Vagina (tissue), 2 donors: ENCODE results near the gene CCDC122. TPM values are rescaled to one million over a fixed set of nuclear protein-coding genes. Genes with fewer than 3 reads are reported as not detected.

ENCODE experiments used
- DNase-seq, 2 donors: peaks; one replicate each; pipeline ENCODE4 v3.0.0-alpha.2; 2017; ENCODE audit errors: extremely low spot score in 2 of 2
- H3K27ac ChIP-seq: fragments of 200-600 bp; sonication (generic); one replicate; pipeline ENCODE4 v1.5.1; 2019
- H3K27me3 ChIP-seq: fragments of 200-600 bp; sonication (generic); one replicate; pipeline ENCODE4 v1.5.1; 2019
- H3K36me3 ChIP-seq, 2 donors: fragments of 200-600 bp; sonication (generic); one replicate each; pipeline ENCODE4 v1.5.1; 2017 to 2019
- H3K4me1 ChIP-seq: fragments of 200-600 bp; sonication (generic); one replicate; pipeline ENCODE4 v1.5.1; 2019
- H3K4me3 ChIP-seq, 2 donors: fragments of 200-600 bp; sonication (generic); 1 replicate in 1 of 2; 2 replicates in 1 of 2; pipeline ENCODE4 v1.5.1; 2016 to 2019
- H3K9me3 ChIP-seq: fragments of 200-600 bp; sonication (generic); one replicate; pipeline ENCODE4 v1.5.1; 2019
- POLR2A ChIP-seq, 2 donors: fragments of 450-650 bp; IDR thresholded peaks; one replicate each; pipeline ENCODE4 v1.6.1; 2017; ENCODE audit warnings: antibody characterized with exemption in 2 of 2, mild to moderate bottlenecking in 2 of 2, moderate library complexity in 2 of 2
- POLR2AphosphoS5 ChIP-seq, 2 donors: sonication (generic); formaldehyde crosslinking; IDR thresholded peaks; one replicate each; pipeline ENCODE4 v1.9.0; 2017; ENCODE audit warnings: antibody characterized with exemption in 2 of 2, mild to moderate bottlenecking in 2 of 2, low read depth in 1 of 2; ENCODE audit not compliant: insufficient read depth in 1 of 2
- intact Hi-C: fragments of 100-400 bp; cut with DNase I; formaldehyde crosslinking; loops from one replicate; pipeline ENCODE4 v1.15.1; 2023
- total RNA-seq: library from RNA; depleted of rRNA; stranded (reverse); fragments of >200 nt; gene quantifications from one replicate; pipeline ENCODE4 v1.2.3, GENCODE V29; 2016
- TF ChIP-seq, protein P1 (sequence below), 3 experiments: fragments of 450-650 bp in 2 of 3; fragments of 200-600 bp in 1 of 3; sonication (generic) in 1 of 3; IDR thresholded peaks; one replicate each; pipeline ENCODE4 v1.5.1; 2017 to 2019; ENCODE audit warnings: antibody characterized with exemption in 3 of 3, mild to moderate bottlenecking in 2 of 3, moderate library complexity in 2 of 3

CCDC122 gene
- total RNA-seq: 4.9 TPM

DNA sequence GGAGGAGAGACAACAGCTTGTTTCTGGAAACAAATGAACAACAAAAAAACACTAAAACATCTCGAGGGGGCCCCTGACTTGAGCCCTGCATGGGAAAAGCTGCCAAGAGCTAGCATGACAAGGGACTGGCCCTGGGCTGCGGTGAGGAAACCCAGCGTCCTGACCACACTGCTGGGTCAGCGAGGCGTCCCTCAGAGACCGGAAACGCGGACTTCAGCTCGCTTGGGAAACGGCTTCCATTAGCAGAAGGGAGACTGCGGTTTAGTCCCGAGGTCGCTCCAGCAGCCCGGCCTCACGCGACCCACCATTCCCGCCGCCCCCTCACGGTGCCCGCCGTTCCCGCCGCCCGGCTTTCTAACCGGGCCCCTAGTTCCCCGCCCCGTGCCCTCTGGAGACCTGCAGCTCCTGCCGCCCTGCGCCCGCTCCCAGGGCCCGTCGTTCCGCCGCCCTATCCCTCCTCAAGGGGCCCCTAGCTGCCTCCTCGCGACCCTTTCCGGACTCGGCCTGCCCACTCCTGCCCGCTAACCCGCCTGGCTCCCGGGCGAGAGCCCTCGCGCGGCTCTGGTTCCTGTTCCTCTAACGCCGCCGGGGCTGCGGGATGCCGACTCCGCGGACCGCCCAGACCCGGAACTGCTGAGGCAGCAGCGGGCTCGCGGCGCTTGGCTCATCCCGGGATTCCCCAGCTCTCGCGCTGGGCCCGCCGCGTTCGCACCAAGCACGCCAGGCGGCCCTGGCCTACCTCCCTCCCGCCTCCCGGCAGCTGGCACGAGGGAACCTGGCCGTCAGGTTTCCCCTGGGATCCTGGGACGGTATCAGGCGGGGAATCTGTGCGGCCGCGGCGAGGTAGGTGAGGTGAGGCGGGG is at the start of gene CCDC122:
TSS of gene CCDC122 (minus strand) at position 849 of the 863 bp plus-strand sequence. CDS start 10,364 bp downstream, outside the sequence.
- Histone ChIP-seq H3K27ac (peak within 1 kb of the TSS; percentile 94), H3K4me1 (peaks cover 23% of the 10 kb centered on the region), H3K36me3 (no peaks in the 10 kb centered on the region), H3K9me3 (no peaks in the 10 kb centered on the region), H3K4me3 (peak within 1 kb of the TSS; percentile 85 to 86), H3K27me3 (no peaks in the 10 kb centered on the region)
- TF ChIP-seq, protein P1, sequence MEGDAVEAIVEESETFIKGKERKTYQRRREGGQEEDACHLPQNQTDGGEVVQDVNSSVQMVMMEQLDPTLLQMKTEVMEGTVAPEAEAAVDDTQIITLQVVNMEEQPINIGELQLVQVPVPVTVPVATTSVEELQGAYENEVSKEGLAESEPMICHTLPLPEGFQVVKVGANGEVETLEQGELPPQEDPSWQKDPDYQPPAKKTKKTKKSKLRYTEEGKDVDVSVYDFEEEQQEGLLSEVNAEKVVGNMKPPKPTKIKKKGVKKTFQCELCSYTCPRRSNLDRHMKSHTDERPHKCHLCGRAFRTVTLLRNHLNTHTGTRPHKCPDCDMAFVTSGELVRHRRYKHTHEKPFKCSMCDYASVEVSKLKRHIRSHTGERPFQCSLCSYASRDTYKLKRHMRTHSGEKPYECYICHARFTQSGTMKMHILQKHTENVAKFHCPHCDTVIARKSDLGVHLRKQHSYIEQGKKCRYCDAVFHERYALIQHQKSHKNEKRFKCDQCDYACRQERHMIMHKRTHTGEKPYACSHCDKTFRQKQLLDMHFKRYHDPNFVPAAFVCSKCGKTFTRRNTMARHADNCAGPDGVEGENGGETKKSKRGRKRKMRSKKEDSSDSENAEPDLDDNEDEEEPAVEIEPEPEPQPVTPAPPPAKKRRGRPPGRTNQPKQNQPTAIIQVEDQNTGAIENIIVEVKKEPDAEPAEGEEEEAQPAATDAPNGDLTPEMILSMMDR (IDR thresholded peaks at IDR 0.05): no peak
- TF ChIP-seq POLR2A (IDR thresholded peaks at IDR 0.05): peak in 1 of 2 donors; percentile 30
- TF ChIP-seq POLR2AphosphoS5 (IDR thresholded peaks at IDR 0.05; ENCODE audit: insufficient read depth in 1 of 2, low read depth in 1 of 2): peak in 1 of 2 donors; percentile 85
- DNase-seq: peak in 1 of 2 donors; percentile 91
- intact Hi-C loops: no loop called here

DNA sequence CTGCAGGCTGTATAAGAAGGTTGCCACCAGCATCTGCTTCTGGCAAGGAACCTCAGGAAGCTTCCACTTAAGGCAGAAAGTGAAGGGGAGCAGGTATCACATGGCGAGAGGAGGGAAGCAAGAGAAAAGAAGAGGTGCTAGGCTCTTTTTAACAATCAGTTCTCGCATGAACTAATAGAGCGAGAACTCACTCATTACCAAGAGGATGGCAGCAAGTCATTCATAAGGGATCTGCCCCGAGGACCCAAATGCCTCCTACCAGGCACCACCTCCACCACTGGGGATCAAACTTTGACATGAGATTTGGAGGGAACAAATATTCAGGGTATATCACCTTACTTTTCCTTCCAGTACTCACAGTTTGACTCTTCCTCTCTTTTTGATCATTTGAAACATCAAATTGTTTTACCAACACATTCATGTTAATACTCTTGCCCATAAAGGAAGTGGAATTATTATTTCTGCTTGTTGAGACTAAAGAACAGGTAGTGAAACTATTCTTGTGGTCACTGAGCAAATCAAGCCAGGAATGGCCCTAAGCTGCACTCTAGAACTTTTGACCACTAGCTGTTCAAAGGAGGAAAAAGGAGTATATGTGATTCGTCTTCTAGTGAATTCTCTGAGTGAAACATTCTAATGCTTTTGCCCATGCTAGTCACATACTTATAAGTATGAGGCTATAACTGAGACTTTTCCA is 45.2 kb upstream of the CCDC122 start:
- H3K9me3 ChIP-seq: no peaks in the 10 kb centered on the region
- no peak for TF ChIP-seq POLR2AphosphoS5 (IDR thresholded peaks at IDR 0.05; ENCODE audit: insufficient read depth in 1 of 2, low read depth in 1 of 2)
- TF ChIP-seq POLR2A (IDR thresholded peaks at IDR 0.05): no peak
- TF ChIP-seq, protein P1 (IDR thresholded peaks at IDR 0.05): no peak
- H3K4me3 ChIP-seq: no peak overlapping the region
- no peak for DNase-seq
- no peaks in the 10 kb centered on the region for H3K4me1 ChIP-seq
- H3K27ac ChIP-seq: no peak overlapping the region
- H3K27me3 ChIP-seq: no peaks in the 10 kb centered on the region
- no peaks in the 10 kb centered on the region for H3K36me3 ChIP-seq
- intact Hi-C loops: no loop called here

DNA sequence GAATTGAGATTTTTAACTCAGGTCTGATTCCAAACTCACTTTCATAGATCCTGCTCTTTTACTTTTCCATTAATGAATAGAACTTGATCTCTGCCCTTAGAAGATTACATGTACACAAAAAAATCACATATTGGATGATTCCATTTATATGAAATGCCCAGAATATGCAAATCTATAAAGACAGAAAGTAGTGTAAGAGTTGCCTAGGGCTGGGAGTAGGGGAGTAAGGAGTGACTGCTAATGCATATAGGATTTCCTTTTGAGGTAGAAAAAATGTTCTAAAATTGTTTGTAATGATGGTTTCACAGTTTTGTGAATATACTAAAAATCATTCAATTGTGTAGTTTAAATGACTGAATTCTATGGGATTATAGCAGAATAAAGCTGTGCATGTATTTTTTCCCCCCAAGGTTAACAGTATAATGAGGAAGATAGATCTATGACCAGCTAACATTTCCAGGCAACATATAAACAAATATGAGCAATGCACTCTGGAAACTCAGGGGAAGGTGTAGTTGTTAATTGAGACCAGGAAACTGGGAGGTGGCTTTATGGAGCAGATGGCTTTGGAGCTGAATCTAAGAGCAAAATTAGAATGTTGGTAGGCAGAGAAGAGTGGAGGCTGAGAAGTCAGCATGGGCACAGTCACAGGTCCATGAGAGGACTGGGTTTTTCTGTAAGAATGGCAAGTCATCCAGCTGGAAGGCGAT is 41.6 kb upstream of the CCDC122 start:
- Histone ChIP-seq H3K4me3 (no peak overlapping the region), H3K9me3 (no peaks in the 10 kb centered on the region), H3K36me3 (no peaks in the 10 kb centered on the region), H3K27me3 (no peaks in the 10 kb centered on the region), H3K4me1 (no peaks in the 10 kb centered on the region), H3K27ac (no peak overlapping the region)
- DNase-seq: no peak
- intact Hi-C loops: no loop called here
- no peak for TF ChIP-seq POLR2AphosphoS5 (IDR thresholded peaks at IDR 0.05; ENCODE audit: insufficient read depth in 1 of 2, low read depth in 1 of 2)
- no peak for TF ChIP-seq POLR2A (IDR thresholded peaks at IDR 0.05)
- TF ChIP-seq, protein P1 (IDR thresholded peaks at IDR 0.05): no peak

DNA sequence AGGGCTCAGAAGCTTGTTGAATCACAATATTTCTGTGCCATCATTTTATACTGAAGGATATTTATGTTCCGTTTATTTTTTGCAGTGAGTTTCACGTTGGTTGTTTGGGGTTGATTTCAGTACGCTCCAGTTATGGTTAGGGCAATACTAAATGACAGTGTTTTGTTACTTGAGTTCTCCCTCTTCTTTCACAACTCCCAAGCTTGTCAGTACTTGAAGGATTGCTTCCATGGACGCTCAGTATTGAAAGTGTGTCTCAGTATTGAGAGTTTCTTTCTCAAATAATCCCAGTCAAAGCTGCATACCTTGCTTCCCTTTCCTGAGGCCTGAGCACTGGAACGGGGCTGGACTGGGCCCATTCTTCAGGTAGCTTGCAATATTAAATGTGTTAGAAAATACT is 39.1 kb upstream of the CCDC122 start:
- H3K4me1 ChIP-seq: no peaks in the 10 kb centered on the region
- no peaks in the 10 kb centered on the region for H3K27me3 ChIP-seq
- no peaks in the 10 kb centered on the region for H3K36me3 ChIP-seq
- H3K9me3 ChIP-seq: no peaks in the 10 kb centered on the region
- no peak overlapping the region for H3K27ac ChIP-seq
- TF ChIP-seq POLR2A (IDR thresholded peaks at IDR 0.05): no peak
- TF ChIP-seq, protein P1 (IDR thresholded peaks at IDR 0.05): no peak
- TF ChIP-seq POLR2AphosphoS5 (IDR thresholded peaks at IDR 0.05; ENCODE audit: insufficient read depth in 1 of 2, low read depth in 1 of 2): no peak
- no peak for DNase-seq
- no peak overlapping the region for H3K4me3 ChIP-seq
- intact Hi-C loops: loop anchor here (10.0 kb wide), 1 partner anchor 126 kb away; no protein-coding TSS in a partner anchor
